Astrocyte of the hippocampus (primary cell): ENCODE data around the gene CD72.
"Not testable (repeated sequence)": the region's sequence is repeated elsewhere in the genome, so short reads cannot be mapped to it uniquely, and the experiment has no call there.

ENCODE experiments used
- DNase-seq: peaks from one replicate; pipeline ENCODE4 v3.0.0; 2011; ENCODE audit warnings: low read depth, low spot score

CD72 gene

DNA sequence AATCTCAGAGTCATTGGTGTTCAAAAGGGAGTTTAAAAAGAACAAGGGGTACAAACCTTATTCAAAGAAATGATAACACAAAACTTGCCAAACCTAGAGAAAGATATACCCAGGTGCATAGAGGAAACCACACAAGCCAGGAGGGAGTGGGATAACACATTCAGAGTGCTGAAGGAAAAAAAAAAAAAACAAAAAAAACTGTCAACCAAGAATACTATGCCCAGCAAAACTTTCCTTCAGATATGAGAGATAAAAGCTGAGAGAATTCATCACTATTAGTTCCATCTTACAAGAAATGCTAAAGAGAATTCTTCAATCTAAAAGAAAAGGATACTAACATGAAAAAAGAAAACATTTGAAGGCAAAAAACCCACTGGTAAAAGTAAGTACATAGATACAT is 24.6 kb downstream of the CD72 start:
- DNase-seq, result no peak

GRCh38 chr9:35588506-35588905 is 29.7 kb downstream of the CD72 start:
- DNase-seq, result not testable (repeated sequence)

DNA sequence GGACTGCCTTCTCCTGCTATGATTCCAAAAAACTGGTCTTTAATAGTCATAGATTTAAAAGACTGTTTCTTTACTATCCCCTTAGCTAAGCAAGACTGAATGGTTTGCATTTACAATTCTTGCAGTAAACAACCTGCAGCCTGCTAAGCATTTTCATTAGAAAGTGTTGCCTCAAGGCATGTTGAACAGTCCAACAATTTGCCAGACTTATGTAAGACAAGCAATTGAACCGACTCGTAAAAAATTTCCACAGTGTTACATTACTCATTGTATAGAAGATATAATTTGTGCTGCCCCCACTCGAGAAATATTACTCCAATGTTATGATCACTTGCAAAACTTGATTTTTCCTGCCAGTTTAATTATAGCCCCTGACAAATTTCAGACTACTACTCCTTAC is 33.5 kb downstream of the CD72 start:
- DNase-seq, result not testable (repeated sequence)

DNA sequence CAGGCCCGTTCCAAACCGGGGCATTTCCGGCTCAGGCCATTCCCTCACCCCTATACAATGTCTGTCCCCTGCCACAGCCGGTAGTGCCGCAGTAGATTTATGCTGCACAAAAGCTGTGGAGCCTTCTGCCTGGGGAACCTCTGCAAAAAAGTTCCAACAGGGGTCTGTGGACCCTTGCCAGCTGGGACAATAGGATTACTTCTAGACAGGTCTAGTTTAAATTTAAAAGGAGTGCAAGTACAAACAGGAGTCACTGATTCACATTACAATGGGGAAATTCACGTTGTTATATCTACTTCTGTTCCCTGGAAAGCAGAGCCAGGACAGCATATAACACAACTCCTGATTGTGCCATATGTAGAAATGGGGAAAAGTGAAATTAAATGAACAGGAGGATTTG is 34.7 kb downstream of the CD72 start:
- not testable (repeated sequence) for DNase-seq

GRCh38 chr9:35579659-35580227 is 38.5 kb downstream of the CD72 start:
- DNase-seq, result not testable (repeated sequence)

DNA sequence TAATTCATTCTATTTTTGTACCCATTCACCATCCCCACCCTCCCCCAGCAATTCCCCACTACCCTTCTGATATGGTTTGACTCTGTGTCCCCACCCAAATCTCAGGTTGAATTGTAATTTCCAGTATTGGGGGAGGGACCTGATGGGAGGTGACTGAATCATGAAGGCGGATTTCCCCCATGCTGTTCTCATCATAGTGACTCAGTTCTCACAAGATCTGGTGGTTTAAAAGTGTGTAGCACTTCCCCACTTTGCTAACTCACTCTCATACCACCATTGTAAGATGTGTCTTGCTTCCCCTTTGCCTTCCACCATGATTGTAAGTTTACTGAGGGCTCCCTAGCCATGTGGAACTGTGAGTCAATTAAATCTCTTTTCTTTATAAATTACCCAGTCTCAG is 39.1 kb downstream of the CD72 start:
- no peak for DNase-seq

DNA sequence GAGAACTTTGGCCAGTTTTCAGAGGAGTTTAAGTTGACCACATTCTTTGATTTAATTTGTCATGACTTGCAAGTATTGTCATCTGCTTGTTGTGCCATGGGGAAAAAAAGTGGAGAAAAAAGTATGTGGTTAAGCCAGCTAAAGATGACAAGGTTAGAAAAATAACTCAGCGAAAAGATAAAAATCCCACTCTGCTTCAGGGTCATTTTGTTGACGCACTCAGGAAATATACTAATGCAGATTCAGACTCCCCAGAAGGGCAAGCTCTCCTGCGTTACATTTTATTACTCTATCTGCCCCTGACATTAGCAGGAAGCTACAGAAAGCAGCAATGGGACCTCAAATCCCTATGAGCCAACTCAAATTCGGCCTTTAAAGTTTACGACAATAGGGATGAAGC is 40.7 kb downstream of the CD72 start:
- DNase-seq, result no peak

DNA sequence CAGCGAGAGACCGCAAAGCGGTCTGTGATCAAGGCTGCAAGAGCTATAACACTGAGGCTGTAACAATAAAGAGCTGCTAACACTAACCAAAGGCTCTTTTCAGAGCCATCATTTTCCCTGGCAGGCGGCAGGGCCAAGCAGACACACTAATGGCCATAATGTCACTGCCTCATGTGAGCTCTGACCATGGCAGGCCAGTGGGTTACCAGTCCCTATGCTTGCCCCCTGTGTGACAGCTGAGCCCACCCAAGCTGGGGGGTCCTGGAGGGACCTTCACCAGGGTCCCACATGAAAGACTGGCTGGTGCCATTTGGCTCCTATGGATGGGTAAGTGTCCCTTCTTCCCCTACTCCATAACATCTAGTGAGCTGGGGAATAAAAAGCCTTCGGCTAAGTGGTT is 42.7 kb downstream of the CD72 start:
- no peak for DNase-seq

- DNase-seq, result no peak
These were observed 43.6 kb downstream of the CD72 start for GRCh38 chr9:35574578-35575122.

GRCh38 chr9:35570709-35571504 is 47.3 kb downstream of the CD72 start:
- DNase-seq, result no peak

- no peak for DNase-seq
These were observed 49.0 kb downstream of the CD72 start for GRCh38 chr9:35569206-35569605.

- DNase-seq, result no peak
These were observed 50.0 kb downstream of the CD72 start for GRCh38 chr9:35568196-35568595.

DNA sequence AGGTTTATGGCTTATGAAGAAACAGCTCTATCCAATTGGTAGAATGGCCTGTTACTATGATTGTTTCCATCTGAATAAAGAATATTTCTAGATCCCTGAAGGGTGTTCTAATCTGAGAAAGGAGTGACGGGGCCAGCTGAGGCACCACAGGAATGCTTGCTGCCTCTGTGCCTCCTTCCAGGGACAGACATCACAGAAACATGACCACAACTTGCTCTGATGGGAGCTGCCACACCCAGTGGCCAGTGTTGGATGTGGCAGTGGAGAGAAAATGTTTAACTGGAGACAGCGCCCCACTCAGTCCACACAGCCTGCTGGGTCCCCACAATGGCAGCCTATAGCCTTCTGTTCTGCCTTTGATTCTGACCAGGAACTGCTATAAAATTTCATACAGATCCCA is 51.8 kb downstream of the CD72 start:
- DNase-seq, result peak; percentile 68

- DNase-seq, result no peak
These were observed 53.6 kb downstream of the CD72 start for GRCh38 chr9:35564658-35565061.

- DNase-seq, result peak; percentile 40
These were observed 54.4 kb downstream of the CD72 start for GRCh38 chr9:35563791-35564197.

- DNase-seq, result no peak
These were observed 55.1 kb downstream of the CD72 start for GRCh38 chr9:35562895-35563780.

DNA sequence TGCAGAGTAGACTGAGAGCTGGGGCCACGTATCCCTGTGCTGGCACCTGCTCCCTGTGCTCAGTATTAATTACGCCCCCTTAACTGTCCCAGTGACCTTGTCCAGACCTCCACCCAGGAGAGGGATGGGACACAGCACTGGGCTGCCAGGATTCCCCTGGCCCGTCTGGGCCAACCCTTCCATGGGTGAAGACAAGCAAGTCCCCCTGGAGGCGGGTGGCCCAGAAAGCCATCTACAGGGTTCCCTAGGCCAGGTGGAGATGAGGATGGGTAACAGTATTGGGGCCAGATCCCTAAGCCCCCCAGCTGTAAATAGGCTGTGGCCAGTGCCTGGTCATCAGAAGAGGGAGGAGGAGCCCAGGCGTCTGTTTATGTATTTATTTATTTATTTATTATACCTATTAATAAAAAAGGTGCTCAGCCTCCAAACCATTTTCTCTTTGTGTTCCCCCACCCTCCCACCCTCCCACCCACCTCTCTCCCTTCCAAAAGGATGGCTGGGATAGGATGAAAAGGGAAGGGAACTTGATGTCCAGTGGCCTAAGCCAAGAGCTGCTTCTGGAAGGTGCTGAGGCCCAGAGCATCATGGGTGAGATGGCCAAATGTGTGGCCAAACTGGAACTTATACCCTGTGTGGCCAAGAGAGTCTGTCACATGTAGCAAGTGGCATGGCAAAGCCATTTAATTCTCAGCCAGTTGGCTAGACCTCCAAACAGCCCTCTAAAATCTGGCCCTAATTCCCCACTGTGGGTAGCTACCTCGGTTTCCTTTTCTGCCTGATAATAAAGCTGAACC is 56.5 kb downstream of the CD72 start:
- no peak for DNase-seq

DNA sequence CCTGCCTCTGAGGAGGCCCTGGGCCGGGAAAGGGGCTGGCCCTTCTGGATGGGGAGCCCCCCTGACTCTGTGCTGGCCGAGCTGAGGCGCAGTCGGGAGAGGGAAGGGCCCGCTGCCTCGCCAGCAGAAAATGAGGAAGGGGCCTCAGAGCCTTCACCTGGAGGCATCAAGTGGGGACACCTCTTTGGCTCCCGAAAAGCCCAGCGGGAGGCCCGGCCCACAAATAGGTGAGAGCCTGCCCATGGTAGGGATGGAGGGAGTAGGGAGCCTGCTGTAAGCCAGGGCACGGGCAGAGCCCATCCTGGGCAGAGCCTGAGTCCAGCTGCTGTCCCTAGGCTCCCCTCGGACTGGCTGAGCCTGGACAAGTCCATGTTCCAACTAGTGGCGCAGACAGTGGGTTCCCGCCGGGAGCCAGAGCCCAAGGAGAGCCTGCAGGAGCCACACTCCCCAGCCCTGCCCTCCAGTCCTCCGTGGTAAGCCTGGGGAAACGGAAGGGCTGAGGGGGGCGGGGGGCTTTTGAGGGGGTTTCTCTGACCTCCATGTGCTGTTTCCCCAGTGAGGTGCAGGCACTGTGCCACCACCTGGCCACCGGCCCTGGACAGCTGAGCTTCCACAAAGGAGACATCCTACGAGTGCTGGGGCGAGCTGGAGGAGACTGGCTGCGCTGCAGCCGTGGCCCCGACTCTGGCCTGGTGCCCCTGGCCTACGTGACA is 57.4 kb downstream of the CD72 start:
- DNase-seq, result no peak
